Duodenal mucosa (tissue), 2 donors: Measurements from ENCODE around the gene RAB40B.
"Not testable (repeated sequence)": the region's sequence is repeated elsewhere in the genome, so short reads cannot be mapped to it uniquely, and the experiment has no call there.

ENCODE experiments used
- H3K27ac ChIP-seq: one replicate; pipeline ENCODE4 v1.7.0; 2013; ENCODE audit warnings: low read depth, low read length
- H3K27me3 ChIP-seq, 2 donors: one replicate each; pipeline ENCODE4 v1.7.0; 2013; ENCODE audit warnings: low read length in 2 of 2, control low read depth in 1 of 2; ENCODE audit not compliant: insufficient read depth in 2 of 2, control insufficient read depth in 1 of 2
- H3K36me3 ChIP-seq, 2 donors: one replicate each; pipeline ENCODE4 v1.7.0; 2013; ENCODE audit warnings: low read length in 2 of 2, control low read depth in 1 of 2; ENCODE audit not compliant: insufficient read depth in 2 of 2, control insufficient read depth in 1 of 2
- H3K4me1 ChIP-seq, 2 donors: one replicate each; pipeline ENCODE4 v1.7.0; 2013; ENCODE audit warnings: low read length in 2 of 2, control low read depth in 1 of 2; ENCODE audit not compliant: insufficient read depth in 2 of 2, control insufficient read depth in 1 of 2
- H3K4me3 ChIP-seq, 2 donors: one replicate each; pipeline ENCODE4 v1.7.0; 2013; ENCODE audit warnings: low read length in 2 of 2, low read depth in 1 of 2
- H3K9ac ChIP-seq, 2 donors: one replicate each; pipeline ENCODE4 v1.7.0; 2013; ENCODE audit warnings: low read length in 2 of 2, low read depth in 1 of 2
- H3K9me3 ChIP-seq, 2 donors: one replicate each; pipeline ENCODE4 v1.7.0; 2013; ENCODE audit warnings: low read length in 2 of 2, control low read depth in 1 of 2; ENCODE audit not compliant: control insufficient read depth in 1 of 2

Gene RAB40B, protein sequence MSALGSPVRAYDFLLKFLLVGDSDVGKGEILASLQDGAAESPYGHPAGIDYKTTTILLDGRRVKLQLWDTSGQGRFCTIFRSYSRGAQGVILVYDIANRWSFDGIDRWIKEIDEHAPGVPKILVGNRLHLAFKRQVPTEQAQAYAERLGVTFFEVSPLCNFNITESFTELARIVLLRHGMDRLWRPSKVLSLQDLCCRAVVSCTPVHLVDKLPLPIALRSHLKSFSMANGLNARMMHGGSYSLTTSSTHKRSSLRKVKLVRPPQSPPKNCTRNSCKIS

GRCh38 chr17:82698065-82698973 lies at the start of gene RAB40B:
RAB40B (minus strand) TSS chr17:82698698; CDS start chr17:82698596, 102 bp downstream.
- peak within 1 kb of the TSS; percentile 76 to 84 for H3K4me3 ChIP-seq
- H3K36me3 ChIP-seq, result no peaks in the 10 kb centered on the region
- H3K9me3 ChIP-seq, result no peaks in the 10 kb centered on the region
- peak within 1 kb of the TSS; percentile 56 for H3K27ac ChIP-seq
- H3K27me3 ChIP-seq, result no peaks in the 10 kb centered on the region
- H3K9ac ChIP-seq, result peak within 1 kb of the TSS; percentile 33 to 79
- peaks cover 26 to 33% of the 10 kb centered on the region in 2 donors for H3K4me1 ChIP-seq

- peaks cover 13 to 26% of the 10 kb centered on the region in 2 donors for H3K36me3 ChIP-seq
- H3K9me3 ChIP-seq, result peaks cover 0 to 6% of the 10 kb centered on the region in 2 donors
- no peak overlapping the region for H3K9ac ChIP-seq
- H3K4me1 ChIP-seq, result no peaks in the 10 kb centered on the region
- no peaks in the 10 kb centered on the region for H3K27me3 ChIP-seq
- H3K27ac ChIP-seq, result no peak overlapping the region
- H3K4me3 ChIP-seq, result no peak overlapping the region
Measured at GRCh38 chr17:82745524-82745923, 47.0 kb upstream of the RAB40B start.

GRCh38 chr17:82744736-82745135 lies 46.2 kb upstream of the RAB40B start:
- not testable (repeated sequence) for H3K4me1 ChIP-seq, H3K27ac ChIP-seq, H3K4me3 ChIP-seq, H3K9ac ChIP-seq, H3K9me3 ChIP-seq, H3K27me3 ChIP-seq
- peaks cover 13 to 34% of the 10 kb centered on the region in 2 donors for H3K36me3 ChIP-seq

DNA sequence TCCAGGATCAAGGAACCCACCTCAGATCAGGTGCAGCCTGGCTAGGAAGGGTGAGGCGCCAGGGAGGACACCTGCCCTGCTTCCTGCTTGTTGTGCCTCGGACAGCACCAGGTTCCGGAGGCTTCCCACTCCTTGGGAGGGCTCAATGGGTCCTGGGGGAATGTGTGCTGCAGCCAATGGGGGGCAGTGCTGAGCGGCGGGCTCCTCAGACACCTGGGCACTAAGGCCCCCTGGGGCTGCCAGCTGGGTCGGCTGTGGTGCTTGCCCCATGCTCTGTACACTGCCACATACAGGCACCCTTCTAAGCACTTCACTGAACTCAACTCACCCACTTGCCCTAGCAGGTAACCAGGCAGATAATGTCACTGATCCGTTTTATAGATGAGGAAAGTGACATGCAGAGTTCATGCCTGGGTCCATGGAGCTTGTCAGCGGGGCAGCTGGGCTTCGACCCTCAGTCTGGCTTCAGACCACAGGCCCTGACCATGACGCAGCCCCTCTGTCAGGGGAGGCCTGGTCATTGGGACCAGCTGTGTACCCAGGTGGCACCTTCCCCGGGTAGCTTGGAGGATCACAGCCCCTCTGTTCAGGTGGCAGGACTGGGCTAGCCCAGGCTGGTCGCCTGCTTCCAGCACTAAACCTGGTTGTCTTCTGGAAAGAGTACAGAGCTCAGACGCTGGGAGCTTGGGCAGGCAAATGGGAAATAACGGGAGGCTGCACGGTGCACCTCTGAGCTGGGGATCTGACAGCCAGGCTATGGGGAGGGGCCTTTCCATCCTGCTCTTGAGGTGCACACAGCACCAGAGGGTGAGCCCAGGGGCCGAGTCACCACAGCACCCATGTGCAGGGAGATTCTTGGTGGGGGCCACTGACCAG lies 45.1 kb upstream of the RAB40B start:
- H3K4me1 ChIP-seq, result no peaks in the 10 kb centered on the region
- H3K27ac ChIP-seq, result no peak overlapping the region
- peaks cover 0 to 6% of the 10 kb centered on the region in 2 donors for H3K9me3 ChIP-seq
- no peaks in the 10 kb centered on the region for H3K27me3 ChIP-seq
- H3K9ac ChIP-seq, result no peak overlapping the region
- H3K4me3 ChIP-seq, result no peak overlapping the region
- H3K36me3 ChIP-seq, result peaks cover 13 to 39% of the 10 kb centered on the region in 2 donors

DNA sequence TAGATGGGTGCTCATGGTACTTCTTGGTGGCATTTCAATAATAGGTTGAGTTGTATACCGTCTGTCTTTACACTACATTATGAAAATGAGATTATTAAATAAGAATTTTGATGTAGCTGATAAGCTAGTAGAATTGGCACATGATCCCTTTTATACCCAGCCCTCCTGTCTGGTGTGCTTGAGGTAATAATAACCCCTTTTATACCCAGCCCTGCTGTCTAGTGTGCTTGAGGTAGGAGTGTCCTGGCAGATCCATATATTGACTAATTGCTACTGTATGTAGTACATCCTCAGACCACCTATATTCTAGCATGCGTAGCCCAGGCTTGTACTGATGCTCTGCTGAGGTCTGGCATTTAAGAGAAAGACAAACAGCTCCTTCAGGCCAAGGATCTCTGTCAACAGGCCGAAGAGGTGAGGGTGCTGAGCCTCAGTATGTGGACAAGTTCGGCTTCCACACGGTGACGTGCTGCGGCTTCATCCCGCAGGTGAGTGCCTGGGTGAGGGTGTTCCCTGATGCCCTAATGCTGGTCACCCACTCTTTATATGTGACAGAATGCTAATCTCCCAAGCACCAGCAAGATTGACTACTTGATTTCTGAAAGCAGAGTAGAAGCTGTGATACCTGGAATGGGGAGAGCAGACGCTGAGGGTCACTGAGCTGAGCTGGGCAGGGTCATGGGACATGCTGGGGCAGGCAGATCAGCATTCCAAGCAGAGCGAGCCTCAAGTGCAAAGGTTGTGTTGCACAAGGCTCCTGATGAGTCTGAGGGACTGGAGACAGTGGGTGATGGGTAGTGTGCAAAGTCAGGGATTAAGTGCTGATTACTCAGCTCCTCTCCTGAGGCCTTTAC lies 42.6 kb upstream of the RAB40B start:
- Histone ChIP-seq H3K27ac (no peak overlapping the region), H3K4me3 (no peak overlapping the region), H3K9me3 (peaks cover 0 to 6% of the 10 kb centered on the region in 2 donors), H3K9ac (no peak overlapping the region), H3K4me1 (peaks cover 0 to under 1% of the 10 kb centered on the region in 2 donors), H3K36me3 (peaks cover 13 to 43% of the 10 kb centered on the region in 2 donors), H3K27me3 (no peaks in the 10 kb centered on the region)

DNA sequence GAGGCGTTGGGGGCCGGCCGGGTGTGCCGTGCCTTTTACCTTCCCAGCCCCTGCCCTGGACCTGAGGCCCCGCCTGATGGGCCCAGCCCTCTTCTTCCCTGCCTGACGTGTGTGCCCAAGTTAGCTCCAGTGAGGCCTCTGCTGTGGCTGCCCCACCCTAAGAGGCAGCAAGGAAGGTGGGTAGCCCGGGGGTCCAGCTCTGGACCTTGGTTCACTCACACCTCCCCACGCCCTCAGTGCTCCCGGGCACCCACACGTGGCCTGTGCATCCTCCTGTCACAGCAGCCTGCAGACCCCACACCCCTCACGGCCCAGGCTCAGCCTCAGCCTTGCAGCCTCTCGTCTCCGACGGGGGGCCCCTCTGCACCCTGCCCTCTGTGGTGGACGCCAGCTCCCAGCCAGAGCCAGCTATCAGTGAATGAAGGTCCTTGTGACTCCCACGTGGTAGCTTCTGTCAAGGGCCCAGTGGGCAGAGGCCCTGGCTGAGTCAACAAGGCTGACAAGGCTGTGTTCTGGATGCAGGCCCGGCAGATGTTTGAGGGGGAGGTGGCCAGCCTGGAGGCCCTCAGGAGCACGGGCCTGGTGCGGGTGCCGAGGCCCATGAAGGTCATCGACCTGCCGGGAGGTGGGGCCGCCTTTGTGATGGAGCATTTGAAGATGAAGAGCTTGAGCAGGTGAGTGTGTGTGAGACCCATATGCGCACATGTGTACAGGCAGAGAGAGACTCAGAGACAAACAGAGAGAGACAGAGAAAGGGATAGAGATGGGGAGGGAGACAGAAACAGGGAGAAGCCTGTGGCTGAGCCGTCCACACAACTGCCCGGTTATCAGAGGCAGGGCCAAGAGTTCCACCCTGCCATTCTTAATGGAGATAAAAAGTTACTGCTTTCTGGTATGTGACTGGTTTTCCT lies 39.7 kb upstream of the RAB40B start:
- Histone ChIP-seq H3K27ac (no peak overlapping the region), H3K4me1 (peaks cover 0 to 5% of the 10 kb centered on the region in 2 donors), H3K36me3 (peaks cover 13 to 40% of the 10 kb centered on the region in 2 donors), H3K9ac (no peak overlapping the region), H3K4me3 (no peak overlapping the region), H3K27me3 (no peaks in the 10 kb centered on the region), H3K9me3 (peaks cover under 1 to 11% of the 10 kb centered on the region in 2 donors)

DNA sequence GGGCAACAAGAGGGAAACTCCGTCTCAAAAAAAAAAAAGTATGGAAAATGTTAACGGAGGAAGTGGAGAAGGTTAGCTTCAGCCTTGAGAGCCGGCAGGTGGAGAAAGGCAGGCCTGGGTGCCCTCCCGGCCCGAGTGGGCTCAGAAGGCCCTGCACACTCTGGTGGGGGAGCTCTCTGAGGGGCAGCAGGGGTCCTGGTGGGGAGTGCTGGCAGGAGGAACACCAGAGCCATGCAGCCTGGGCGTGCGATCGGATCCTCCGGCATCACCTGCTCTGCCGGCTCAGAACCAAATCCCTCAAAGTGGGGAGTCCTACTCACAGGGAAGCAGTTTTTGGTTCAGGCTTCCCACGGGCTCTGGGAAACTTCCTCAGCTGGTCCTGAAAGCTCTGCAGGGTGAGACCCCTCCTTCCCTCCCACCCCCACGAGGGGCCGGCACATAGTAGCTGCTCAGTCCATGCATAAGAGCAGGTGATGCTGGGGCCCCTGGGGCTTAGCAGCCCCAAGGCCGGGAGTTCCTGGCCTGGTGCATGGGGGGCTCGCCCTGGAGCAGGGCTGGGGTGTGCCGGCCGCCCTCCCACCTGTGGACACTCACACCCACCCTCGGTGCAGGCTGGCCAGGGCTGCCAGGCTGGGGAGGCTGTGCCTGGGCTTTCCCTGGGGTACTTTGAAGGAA lies 38.1 kb upstream of the RAB40B start:
- Histone ChIP-seq H3K27ac (no peak overlapping the region), H3K27me3 (no peaks in the 10 kb centered on the region), H3K36me3 (peaks cover 7 to 36% of the 10 kb centered on the region in 2 donors), H3K9me3 (peaks cover 3 to 13% of the 10 kb centered on the region in 2 donors), H3K4me3 (peak overlapping the region; percentile 72 to 73), H3K9ac (peak overlapping the region in 1 of 2 donors; percentile 10), H3K4me1 (peaks cover 0 to 5% of the 10 kb centered on the region in 2 donors)
